NCI-H1436 (cell line): ENCODE results near the gene NT5DC3.

Source experiments
- DNase-seq: peaks from one replicate; lab custom pipeline; 2025; lab: John Stamatoyannopoulos, UW

The NT5DC3 gene

DNA sequence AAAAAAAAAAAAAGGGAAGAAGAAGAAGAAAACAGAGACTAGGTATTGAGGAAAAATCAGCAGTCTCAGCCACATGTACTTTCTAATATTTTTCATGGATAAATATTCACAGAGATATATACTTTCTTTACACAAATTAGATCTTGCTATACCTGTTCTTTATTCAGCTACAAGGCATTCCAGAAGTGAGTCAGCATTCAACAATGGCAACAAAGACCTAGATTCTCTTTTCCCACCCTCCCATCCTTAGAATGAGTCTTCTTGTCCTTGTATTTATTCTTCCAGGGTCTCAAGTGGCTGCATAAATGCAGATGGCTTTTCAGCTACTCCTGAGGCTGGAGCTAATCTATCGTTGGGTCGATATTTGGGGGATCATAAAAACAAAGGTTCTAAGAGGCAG is 93.0 kb downstream of the NT5DC3 start:
- no peak for DNase-seq

DNA sequence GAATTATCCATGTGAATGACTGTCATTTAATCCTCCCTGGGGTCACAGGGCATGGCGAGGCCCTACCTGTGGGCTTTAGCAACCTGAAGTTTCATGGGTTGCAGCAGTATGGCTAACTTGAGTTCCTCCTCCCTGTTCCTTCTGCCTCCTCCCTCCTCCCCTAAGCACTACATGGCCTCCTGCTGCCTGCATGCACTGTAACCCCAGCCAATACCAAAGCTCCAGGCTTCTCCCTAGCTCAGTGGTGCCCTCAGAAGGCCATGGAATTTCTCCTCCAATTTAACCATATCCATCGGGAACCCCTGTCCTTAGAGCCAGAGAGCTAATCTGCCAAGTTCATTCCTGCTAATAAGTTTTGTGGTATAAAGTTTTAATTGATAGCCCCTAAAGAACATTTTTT is 95.1 kb downstream of the NT5DC3 start:
- no peak for DNase-seq

DNA sequence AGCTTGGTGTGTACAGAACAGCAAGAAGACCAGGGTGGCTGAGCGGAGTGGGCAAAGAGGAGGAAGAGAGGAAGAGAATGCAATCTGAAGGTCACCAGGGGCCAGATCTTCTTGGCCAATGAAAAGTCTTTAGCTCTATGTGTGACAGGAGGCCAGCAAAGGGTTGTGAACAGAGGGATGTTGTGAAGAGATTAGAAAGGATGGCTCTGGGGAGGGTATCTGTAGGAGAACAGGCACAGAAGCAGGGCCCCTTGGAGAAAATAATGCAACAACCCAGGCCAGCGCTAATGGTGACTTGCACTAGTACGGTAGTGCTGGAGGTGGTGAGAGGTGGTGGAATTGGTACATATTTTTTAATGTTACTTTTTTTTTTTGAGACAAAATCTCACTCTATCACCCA is 97.2 kb downstream of the NT5DC3 start:
- no peak for DNase-seq

DNA sequence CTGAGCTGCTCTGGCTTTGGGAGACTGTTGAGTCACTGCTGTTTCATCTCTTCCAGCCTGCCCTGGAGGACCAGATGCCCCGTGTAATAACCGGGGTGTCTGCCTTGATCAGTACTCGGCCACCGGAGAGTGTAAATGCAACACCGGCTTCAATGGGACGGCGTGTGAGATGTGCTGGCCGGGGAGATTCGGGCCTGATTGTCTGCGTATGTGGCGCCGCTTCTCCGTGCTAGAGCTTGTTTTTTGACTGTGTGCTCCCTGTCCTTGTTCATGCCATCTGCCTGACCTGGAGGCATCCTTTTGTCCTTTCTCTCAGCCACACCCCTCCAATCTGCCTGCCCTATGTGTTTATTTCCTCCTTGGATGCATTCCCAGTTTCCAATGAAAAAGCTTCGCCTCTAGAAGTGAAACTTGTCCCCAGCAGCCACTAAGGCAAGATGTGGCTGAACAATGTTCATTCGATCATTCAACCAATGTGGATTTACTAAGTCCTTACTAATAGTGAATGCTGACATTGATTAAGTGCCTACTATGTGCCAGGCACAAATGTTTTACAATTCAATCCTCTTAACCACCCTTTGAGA is 98.6 kb downstream of the NT5DC3 start:
- DNase-seq: no peak

DNA sequence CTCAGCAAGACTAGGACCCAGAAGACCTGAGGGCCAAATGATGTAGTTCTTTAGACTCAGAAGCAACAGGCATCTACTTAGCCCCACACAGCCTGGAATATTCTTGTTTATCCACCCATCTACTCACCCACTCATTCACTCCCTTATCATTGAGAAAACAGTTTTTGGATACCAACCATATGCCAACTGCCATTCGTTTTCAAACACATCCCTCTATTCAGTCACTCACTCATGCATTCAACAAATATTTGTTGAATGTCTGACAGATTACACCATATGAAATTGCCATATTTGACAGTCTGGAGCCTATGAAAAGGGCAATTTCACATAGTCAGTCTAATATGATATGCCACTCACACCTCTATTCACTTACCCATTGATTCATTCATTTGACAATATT is 103.2 kb downstream of the NT5DC3 start:
- DNase-seq: no peak

DNA sequence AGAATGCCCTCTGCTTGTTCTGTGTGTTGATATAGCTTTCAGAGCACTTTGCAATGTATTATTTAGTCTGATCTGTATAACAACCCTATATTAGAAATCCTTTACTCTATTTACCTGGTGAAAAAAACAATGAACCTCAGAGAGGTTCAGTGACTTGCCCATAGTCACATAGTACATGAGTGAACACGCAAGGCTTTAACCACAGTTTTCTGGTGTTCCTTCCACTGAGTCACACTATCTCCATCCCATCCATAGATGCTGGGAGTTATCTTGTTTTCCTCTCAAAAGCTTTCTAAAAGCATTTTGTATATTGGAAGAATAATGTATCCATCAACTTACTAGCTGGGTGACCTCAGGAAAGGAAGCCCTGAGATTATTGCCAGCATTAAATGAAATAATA is 104.5 kb downstream of the NT5DC3 start:
- no peak for DNase-seq

DNA sequence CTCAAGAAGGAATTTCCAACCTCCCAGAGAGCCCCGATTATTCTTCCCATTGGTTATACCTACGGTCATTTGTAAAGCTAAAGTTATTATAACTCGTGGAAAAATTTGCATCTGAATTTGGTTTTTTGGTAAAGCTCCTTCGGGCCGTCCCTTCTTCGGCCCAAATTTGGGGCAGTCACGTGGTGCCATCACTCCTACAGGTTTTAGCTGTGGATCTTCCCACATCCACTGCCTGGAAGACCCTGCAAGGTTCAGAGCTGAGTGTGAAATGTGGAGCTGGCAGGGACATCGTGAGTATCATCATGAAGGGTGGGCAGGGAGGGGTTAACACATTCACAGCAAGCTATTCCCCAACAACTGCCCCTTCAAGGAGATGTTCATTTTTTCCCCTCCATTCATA is 105.7 kb downstream of the NT5DC3 start:
- no peak for DNase-seq

DNA sequence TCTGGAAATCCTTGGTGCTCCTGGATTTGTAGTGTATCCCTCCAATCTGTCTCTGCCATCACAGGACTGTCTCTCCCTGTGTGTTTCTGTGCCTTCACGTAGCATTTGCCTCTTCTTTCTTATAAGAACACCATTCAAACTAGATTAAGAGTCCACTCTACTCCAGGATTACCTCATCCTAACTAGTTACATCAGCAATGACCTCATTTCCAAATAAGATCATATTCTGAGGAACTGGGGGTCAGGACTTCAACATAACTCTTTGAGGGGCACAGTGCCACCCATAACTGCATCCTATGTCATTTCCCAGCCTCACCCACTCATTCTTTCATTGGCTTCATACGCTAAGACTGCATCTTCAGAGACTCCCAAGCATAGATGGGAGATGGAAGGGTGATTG is 106.2 kb downstream of the NT5DC3 start:
- no peak for DNase-seq

DNA sequence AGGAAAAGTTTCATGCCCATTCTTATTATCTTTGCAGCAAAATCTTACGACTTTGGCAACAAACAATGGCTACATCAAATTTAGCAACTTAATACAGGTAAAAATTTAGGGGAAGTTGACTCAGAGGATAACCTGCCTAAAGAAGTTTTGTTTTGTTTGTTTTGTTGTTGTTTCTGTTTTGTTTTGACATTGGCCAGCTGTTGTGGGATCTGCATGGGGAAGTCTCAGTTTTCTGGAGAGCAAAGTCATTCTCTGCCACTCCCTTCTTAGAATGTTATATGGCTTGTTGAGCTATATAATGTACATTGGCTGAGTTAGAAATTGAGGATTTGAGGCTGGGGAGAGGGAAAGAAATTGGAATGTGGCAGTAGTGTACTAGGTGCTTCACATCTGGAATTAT is 109.5 kb downstream of the NT5DC3 start:
- DNase-seq: no peak

DNA sequence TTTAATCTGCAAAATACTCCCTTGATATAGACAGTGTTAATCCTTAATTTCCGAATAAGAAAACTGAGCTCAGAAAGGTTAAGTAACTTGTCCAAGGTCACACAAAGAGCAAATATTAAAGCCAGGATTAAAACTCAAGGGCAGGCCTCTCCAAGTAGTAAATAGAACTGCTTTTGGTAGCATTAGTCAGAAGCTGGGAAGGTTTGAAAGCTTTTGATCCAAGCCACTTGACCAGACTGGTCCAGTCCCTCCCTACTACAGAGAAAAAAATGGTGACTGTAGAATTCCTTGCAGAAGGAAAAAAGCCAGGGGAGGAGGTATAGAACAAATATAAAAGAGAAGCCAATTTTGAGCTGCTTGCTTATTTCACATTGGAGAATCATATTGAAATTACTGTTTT is 111.5 kb downstream of the NT5DC3 start:
- DNase-seq: no peak

DNA sequence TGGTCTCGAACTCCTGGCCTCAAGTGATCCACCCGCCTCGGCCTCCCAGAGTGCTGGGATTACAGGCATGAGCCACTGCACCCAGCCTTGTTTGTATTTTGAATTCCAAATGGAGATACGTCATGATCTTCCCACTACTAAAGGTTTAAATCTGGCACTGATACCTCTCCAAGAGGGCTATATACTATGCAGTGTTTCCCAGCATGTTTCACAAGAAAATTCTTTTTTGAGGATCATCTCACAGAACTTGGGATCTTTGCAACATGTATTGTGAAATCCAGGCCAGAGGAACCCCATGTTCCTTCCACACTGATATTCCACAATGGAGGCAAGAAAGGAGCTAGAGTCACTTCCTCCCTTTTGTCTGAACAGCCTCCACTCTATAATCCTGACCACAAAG is 112.7 kb downstream of the NT5DC3 start:
- DNase-seq: no peak

DNA sequence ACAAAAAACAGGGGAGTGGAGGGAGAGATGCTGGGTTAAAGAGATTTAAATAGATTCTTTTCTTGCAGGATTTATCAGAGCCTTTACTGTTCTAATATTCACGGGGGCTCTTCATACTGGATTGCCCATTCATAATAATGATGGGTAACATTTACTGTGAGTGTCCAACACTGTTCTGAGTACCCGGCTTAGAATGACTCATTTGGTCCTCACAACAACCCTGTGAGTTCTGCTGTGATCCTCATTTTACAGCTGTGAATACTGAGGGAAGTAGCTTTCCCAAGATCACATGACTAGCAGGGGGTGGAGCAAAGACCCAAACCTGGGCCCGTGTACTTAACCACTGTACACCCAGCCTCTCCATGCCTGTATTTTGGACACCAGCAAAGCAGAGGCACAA is 113.4 kb downstream of the NT5DC3 start:
- DNase-seq: no peak

DNA sequence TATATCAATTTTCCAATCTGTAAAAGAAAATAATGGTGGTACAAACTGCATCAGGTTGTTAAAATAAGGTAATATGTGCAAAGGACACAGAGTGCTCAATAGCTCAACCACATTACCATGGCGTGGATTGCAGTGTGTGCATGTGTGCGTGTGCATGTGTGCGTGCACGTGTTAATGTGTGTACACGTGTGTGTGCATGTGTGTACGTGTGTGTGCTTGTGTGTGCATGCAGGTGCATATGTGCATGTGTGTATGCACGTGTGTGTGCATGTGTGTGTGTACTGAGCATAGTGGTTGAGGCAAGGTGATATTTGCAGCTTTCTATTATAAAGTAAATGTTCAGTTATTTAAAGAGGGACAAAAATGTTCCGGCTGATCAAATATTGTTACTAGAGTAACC is 115.6 kb downstream of the NT5DC3 start:
- no peak for DNase-seq
